ENCODE data around the gene GBX2. TPM values are rescaled to one million over a fixed set of nuclear protein-coding genes. Genes with fewer than 3 reads are reported as not detected.

Gene GBX2
- total RNA-seq, 2 experiments from 2014 or later: not detected

DNA sequence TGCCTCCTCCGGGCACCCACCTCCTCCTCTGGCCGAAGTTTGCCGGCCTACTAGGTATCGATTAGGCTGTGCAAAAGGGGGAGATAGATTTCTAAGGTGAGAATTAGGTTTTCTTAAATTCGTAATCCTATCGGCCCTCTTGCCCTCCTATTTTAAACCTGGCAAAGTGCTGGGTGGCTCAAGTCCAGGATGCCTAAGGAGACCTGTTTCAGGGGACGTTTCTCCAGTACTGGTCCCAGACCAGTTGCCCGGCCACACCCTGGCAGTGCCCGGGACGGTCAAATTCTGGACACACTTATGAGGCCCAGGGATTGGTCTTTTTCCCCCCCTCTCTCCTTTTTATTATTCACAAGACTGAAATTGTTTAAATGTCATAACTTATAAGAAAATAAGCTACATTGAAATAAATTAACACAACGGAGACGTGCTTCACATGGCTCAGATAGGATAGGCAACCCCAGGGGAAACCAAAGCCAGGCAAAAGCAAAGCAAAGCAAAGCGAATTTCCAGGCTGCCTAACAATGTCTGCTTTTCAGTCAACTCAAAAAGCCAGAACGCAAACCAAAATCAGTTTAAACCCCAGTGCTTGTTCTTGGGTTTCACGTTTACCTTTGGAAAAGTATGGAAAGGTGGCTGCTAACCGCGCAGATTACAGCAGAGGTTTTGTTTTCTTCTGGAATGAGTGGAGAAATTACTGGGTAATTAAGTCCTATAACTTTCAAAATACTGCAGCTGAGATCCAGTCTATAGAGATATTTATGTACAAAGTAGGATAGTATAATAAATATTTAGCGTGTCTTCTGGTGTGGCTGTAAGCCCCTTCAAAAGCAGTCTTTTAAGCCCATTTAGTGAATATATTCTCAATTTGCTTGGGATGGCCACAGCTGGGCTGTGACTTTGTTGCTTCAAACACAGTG is 3.0 kb downstream of the GBX2 start:
- Mint-ChIP-seq H3K9me3 (no peaks in the 10 kb centered on the region), H3K36me3 (ENCODE audit: low read depth) (no peaks in the 10 kb centered on the region)

DNA sequence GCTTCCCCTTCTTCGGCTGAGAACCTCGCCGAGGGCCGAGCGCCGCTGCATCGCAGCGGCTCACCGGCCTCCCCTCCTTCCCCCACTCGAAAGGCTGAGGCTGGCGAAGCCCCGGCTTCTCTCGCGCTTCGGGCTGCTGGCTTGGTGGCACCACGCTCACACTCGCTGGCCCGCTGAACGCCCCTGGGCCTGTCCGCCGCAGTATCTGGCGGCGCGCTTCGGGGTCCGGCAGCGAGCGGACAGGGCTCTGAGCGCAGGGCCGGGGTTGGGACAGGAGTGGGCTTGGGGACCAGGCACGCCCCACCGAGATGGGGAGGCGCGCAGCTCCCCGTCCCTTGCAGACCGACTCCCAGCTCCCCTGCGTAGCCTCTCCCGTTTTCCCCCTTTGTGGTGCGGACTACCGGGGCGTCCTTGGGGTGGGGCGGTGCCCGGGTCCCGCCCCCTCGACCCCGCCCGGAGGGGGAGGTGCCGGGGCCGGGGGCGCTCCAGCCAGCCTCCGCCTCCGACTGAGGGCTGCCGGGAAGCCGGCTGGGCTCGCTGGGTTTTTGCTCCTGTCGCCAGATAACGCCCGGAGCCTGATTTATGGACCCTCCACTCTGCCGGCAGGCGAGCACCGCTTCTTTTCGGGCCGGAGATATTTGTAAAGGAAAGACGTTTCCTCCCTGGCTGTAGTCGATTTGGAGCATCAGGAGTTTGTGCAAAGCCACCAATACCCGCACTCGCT is 3.8 kb downstream of the GBX2 start:
- H3K4me3 Mint-ChIP-seq: no peak overlapping the region
- ChIA-PET POLR2A (interaction anchor here (0.7 kb wide), 1 partner anchor 12 kb away, joined by 3 read pairs; no protein-coding TSS in a partner anchor), CTCF (interaction anchor here (0.6 to 2.0 kb wide), 3 partner anchors 13 to 385 kb away, joined by 3 to 13 read pairs (median 3); no protein-coding TSS in a partner anchor)
- TF ChIP-seq, protein P1, sequence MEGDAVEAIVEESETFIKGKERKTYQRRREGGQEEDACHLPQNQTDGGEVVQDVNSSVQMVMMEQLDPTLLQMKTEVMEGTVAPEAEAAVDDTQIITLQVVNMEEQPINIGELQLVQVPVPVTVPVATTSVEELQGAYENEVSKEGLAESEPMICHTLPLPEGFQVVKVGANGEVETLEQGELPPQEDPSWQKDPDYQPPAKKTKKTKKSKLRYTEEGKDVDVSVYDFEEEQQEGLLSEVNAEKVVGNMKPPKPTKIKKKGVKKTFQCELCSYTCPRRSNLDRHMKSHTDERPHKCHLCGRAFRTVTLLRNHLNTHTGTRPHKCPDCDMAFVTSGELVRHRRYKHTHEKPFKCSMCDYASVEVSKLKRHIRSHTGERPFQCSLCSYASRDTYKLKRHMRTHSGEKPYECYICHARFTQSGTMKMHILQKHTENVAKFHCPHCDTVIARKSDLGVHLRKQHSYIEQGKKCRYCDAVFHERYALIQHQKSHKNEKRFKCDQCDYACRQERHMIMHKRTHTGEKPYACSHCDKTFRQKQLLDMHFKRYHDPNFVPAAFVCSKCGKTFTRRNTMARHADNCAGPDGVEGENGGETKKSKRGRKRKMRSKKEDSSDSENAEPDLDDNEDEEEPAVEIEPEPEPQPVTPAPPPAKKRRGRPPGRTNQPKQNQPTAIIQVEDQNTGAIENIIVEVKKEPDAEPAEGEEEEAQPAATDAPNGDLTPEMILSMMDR (IDR thresholded peaks at IDR 0.05): no peak
- intact Hi-C loops (cut with micrococcal nuclease): loop anchor here (10.0 kb wide), 1 partner anchor 490 kb away; no protein-coding TSS in a partner anchor
- H3K36me3 Mint-ChIP-seq (ENCODE audit: low read depth): no peaks in the 10 kb centered on the region
- H3K9me3 Mint-ChIP-seq: no peaks in the 10 kb centered on the region
- DNase-seq (no peak), ATAC-seq (no peak)
- no peak overlapping the region for H3K27ac Mint-ChIP-seq
- H3K4me1 Mint-ChIP-seq (ENCODE audit: low read depth): peaks cover 13% of the 10 kb centered on the region
- peaks cover 52% of the 10 kb centered on the region for H3K27me3 Mint-ChIP-seq

More for the DNA sequence above, 3.0 kb downstream of the GBX2 start:
- no peak overlapping the region for H3K27ac Mint-ChIP-seq
- TF ChIP-seq, protein P1 (IDR thresholded peaks at IDR 0.05): no peak
- ATAC-seq (no peak), DNase-seq (no peak)
- peaks cover 13% of the 10 kb centered on the region for H3K4me1 Mint-ChIP-seq (ENCODE audit: low read depth)
- H3K4me3 Mint-ChIP-seq: no peak overlapping the region
- ChIA-PET POLR2A (interaction anchor here (0.6 to 0.7 kb wide), 2 partner anchors 11 to 398 kb away, joined by 3 read pairs; no protein-coding TSS in a partner anchor), CTCF (interaction anchor here (0.6 to 2.0 kb wide), 4 partner anchors 13 to 386 kb away, joined by 3 to 13 read pairs (median 3); no protein-coding TSS in a partner anchor)
- intact Hi-C loops (cut with micrococcal nuclease): loop anchor here (10.0 kb wide), 1 partner anchor 490 kb away; no protein-coding TSS in a partner anchor
- H3K27me3 Mint-ChIP-seq: peaks cover 60% of the 10 kb centered on the region

DNA sequence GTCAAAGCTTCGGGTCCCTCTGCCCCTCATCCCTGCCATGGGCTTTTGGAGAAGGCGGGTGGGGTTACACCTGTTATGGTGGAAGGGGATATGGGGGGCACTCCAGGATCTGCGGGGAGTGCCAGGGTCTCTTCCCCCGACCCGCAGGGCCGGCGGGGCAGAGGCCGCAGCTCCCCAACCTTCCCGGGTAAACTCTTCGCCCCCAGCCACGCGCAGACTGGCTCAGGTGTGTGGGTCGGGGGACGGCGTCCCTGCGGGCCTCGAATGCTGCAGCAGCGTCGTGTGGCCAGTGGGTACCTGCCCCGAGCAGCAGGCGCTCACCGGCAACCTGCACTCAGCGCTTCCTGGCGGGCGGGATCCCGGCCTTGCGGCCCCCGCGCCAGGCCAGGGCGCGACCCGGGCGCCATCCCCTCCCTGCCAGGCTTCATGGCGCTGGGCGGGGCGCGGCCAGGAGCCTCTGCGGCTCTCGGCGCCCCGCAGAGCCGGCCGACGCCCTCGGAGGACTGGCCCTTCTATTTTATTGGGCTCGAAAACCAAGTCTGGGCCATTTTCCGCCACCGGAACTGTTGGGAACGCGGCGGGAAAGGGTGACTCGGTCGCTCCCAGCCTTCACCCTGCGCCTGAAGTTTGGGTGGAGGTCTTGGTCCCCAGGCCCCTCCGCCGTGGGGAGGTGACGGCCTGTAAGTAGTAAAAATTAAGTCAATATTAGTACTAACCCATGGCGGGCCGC is 4.5 kb downstream of the GBX2 start:
- Mint-ChIP-seq H3K27me3 (peaks cover 48% of the 10 kb centered on the region), H3K27ac (no peak overlapping the region), H3K36me3 (ENCODE audit: low read depth) (no peaks in the 10 kb centered on the region), H3K4me3 (no peak overlapping the region), H3K4me1 (ENCODE audit: low read depth) (peaks cover 13% of the 10 kb centered on the region), H3K9me3 (no peaks in the 10 kb centered on the region)
- TF ChIP-seq, protein P1 (IDR thresholded peaks at IDR 0.05): no peak
- ATAC-seq (no peak), DNase-seq (no peak)
- CTCF ChIA-PET: interaction anchor here (0.6 to 1.9 kb wide), 2 partner anchors 13 to 17 kb away, joined by 3 to 10 read pairs; no protein-coding TSS in a partner anchor
- POLR2A ChIA-PET: interaction anchor here (0.6 kb wide), 1 partner anchor 73 kb away, joined by 5 read pairs; no protein-coding TSS in a partner anchor
- intact Hi-C loops (cut with micrococcal nuclease): loop anchor here (10.0 kb wide), 1 partner anchor 489 kb away; no protein-coding TSS in a partner anchor

DNA sequence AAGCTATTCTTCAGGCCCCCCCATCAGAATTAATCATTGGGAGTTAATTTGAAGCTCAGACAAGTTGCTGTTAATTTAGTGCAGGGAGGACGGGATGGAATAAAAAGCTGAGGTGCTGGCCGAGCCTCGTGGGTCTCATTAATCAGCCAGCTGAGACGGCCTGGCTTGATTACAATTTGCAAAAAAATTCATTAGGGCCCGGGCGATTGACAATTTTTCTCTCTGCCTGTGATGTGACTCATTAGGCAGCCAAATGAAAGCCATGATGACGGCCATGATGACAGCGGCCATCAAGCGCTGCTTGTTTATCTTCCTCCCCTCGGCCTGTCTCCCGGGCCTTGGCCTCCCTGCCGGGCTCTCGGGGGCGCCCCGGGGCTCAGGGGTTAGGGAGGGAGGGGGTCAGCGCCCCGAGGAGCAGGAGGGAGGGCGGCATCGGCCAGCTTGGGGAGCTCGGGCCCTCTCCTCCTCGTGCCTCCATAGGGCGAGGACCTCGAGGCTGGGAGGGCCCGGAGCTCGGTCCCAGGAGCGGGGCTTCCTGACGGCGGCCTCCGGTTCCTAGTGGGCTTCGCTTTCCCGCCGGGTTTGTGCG is 5.2 kb downstream of the GBX2 start:
- Mint-ChIP-seq H3K36me3 (ENCODE audit: low read depth) (no peaks in the 10 kb centered on the region), H3K27ac (no peak overlapping the region), H3K4me3 (no peak overlapping the region), H3K27me3 (peaks cover 54% of the 10 kb centered on the region), H3K4me1 (ENCODE audit: low read depth) (peaks cover 13% of the 10 kb centered on the region), H3K9me3 (no peaks in the 10 kb centered on the region)
- no peak for DNase-seq
- intact Hi-C loops (cut with micrococcal nuclease): loop anchor here (10.0 kb wide), 1 partner anchor 488 kb away; no protein-coding TSS in a partner anchor
- POLR2A ChIA-PET: interaction anchor here (0.6 kb wide), 1 partner anchor 73 kb away, joined by 5 read pairs; no protein-coding TSS in a partner anchor
- no peak for ATAC-seq
- TF ChIP-seq, protein P1 (IDR thresholded peaks at IDR 0.05): no peak
- CTCF ChIA-PET: interaction anchor here (0.6 to 1.9 kb wide), 2 partner anchors 14 to 17 kb away, joined by 3 to 10 read pairs; no protein-coding TSS in a partner anchor
